HG02763 (cell line): ENCODE results near the gene TBC1D23.
"Not testable (repeated sequence)": the region's sequence is repeated elsewhere in the genome, so short reads cannot be mapped to it uniquely, and the experiment has no call there.

Experiments used
- ATAC-seq: cut with Tn5 transposase; IDR thresholded peaks from one replicate; pipeline ENCODE4 v1.9.1; 2021; ENCODE audit warnings: mild to moderate bottlenecking, moderate library complexity; ENCODE audit not compliant: unreplicated experiment

The TBC1D23 gene

GRCh38 chr3:100260685-100261484 lies at the start of gene TBC1D23:
TSS of gene TBC1D23 (plus strand) at chr3:100260992. CDS start at chr3:100261019, 27 bp downstream.
- peak; percentile 100 for ATAC-seq

GRCh38 chr3:100213891-100214573 lies 46.8 kb upstream of the TBC1D23 start:
- ATAC-seq, result no peak

GRCh38 chr3:100214574-100214964 lies 46.2 kb upstream of the TBC1D23 start:
- ATAC-seq, result no peak

- ATAC-seq, result no peak
Measured at GRCh38 chr3:100216713-100217112, 44.1 kb upstream of the TBC1D23 start.

GRCh38 chr3:100221159-100221558 lies 39.6 kb upstream of the TBC1D23 start:
- no peak for ATAC-seq

DNA sequence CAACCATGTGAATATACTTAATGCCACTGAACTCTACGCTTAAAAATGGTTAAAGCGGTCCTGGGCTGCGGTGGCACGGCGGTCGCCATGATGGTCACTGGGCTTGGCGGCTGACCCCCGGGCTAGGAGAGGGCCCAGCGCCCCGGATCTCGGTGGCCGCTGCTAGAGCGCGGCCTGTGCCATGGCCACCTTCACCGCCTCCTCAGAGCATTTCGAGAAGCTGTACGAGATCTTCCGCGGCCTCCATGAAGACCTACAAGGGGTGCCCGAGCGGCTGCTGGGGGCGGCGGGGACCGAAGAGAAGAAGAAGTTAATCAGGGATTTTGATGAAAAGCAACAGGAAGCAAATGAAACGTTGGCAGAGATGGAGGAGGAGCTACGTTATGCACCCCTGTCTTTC lies 35.6 kb upstream of the TBC1D23 start:
- no peak for ATAC-seq

DNA sequence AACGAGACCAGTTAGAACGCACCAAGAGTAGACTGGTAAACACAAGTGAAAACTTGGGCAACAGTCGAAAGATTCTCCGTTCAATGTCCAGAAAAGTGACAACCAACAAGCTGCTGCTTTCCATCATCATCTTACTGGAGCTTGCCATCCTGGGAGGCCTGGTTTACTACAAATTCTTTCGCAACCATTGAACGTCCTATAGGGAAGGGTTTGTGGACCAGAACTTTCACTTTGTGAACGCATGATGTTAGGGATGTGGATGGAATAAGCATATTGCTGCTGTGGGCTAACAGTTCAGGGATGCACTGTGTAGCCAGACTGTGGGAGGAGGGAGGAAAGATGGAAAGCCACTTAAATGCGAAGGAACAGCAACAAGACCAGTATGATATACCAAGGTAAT lies 34.9 kb upstream of the TBC1D23 start:
- no peak for ATAC-seq

DNA sequence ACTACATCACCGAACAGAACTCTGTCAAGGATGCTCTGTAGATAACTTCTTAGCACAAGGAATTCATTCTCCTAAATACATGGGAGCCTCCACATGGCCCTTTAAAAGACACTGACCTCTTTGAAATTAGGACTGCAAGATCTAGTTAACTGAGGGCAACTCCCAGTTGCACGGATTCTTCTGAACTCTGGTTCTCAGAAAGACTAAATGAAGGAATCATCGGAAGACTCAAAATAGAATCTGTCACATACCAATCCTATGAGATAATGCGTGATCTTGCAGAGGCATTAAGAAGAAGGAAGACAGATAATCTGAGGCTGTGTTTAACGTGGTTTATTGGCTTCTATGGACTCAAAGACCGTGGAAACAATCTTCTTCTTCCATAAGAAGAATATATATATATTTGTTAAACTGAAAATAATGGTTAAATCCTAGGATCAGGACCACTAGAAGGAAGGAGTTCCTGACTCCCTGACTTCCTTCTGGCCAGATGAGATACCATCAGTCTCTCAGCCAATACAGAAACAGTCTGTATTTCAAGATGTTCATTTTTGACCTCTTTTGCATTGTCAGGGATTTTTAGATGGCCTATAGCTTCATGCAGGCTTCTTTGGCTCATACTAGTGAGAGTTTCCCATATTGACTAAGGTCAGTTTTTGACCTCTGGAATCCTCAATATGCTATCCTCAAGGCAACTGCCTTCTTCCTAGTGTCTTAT lies 33.9 kb upstream of the TBC1D23 start:
- ATAC-seq, result no peak

- no peak for ATAC-seq
Measured at GRCh38 chr3:100227511-100227921, 33.3 kb upstream of the TBC1D23 start.

GRCh38 chr3:100228247-100228646 lies 32.5 kb upstream of the TBC1D23 start:
- ATAC-seq, result no peak

DNA sequence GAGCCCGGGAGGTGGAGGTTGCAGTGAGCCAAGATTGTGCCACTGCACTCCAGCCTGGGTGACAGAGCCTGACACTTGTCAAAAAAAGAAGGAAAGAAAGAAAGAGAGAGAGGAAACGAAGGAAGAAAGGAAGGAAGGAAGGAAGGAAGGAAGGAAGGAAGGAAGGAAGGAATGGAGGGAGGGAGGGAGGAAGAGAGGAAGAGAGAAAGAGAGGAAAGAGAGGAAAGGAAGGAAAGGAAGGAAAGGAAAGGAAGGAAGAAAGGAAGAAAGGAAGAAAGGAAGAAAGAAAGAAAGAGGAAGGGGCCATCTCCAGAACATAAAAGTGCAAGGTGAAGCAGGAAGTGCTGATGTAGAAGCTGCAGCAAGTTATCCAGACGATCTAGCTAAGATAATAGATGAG lies 31.6 kb upstream of the TBC1D23 start:
- ATAC-seq, result not testable (repeated sequence)

DNA sequence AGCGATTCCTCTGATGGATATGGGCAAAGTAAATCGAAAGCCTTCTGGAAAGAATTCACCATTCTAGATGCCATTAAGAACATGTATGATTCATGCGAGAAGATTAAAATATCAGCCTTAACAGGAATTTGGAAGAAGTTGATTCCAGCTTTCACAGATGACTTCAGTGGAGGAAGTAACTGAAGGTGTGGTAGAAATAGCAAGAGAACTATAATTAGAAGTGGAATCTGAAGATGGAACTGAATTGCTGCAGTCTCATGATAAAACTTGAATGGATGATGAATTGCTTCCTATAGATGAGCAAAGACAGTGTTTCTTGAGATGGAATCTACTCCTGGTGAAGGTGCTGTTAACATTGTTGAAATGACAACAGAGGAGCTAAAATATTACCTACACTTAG lies 30.1 kb upstream of the TBC1D23 start:
- no peak for ATAC-seq

- no peak for ATAC-seq
Measured at GRCh38 chr3:100231668-100232067, 29.1 kb upstream of the TBC1D23 start.

DNA sequence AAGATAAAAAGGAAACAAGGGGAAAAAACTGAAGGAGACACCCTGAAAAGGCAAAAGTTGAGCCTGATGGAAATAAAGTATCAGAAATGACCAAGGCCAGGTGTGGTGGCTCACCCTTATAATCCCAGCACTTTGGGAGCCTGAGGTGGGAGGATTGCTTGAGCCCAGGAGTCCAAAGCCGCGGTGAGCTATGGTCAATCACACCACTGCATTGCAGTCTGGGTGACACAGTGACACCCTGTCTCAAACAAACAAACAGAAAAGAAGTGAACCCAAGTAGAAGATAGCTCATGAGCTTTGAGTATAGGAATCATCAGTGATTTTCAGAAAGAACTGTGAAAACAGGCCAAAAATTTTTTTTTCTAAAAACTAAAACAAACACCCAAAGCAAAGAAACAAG lies 26.4 kb upstream of the TBC1D23 start:
- no peak for ATAC-seq

GRCh38 chr3:100238599-100238998 lies 22.2 kb upstream of the TBC1D23 start:
- ATAC-seq, result no peak

GRCh38 chr3:100242471-100242870 lies 18.3 kb upstream of the TBC1D23 start:
- ATAC-seq, result not testable (repeated sequence)

DNA sequence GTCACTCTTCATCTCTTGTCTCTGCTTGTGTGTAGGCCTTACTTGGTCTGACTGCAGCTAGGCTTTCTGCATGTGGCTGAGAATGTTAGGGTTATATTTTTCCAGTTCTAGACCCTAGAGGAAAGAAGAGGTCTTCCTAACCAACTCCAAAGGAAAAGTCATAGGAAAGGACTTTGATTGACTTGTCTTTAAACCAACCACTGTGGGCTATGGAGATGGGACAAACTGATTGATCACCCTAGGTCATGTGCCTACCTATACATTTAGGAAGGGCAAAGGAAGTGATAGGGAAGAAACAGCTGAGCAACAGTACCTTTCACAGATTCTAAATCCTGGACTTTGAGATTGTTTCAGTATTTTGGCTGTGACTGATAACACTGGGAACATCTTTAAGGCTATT lies 16.5 kb upstream of the TBC1D23 start:
- ATAC-seq, result no peak

DNA sequence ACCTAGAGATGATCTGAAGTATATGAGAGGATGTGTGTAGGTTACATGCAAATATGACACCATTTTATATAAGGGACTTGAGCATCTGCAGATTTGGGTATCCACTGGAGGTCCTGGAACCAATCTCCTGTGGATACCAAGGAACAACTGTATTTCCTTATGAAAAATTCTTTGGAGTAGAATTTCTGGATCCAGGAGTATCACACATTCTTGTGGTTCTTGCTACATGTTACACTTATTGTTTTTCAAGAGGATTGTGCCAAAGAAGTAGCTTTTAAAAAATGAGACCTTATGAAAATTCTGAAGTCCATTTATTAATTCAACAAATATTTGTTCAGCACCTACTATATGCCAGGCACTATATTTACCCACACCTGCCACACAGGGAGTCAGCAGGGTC lies 15.7 kb upstream of the TBC1D23 start:
- ATAC-seq, result no peak

DNA sequence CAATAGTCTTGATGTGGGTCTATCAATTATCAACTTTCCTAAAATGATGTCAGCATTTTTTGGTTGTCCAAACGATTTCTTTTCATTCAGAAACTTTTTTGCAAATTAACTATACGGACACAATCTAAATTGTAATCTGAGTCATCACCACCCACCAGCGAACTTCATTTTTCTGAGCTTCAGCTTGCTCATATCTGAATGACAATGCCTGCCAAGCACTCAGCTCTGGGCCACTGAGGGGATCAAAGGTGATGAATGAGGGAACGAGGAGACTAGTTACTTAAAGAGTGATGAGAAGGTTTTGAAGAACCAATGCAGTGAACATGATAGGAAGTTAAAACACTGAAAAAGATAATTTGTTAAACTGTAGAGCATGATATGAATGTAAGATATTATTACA lies 14.9 kb upstream of the TBC1D23 start:
- ATAC-seq, result no peak

GRCh38 chr3:100246999-100247398 lies 13.8 kb upstream of the TBC1D23 start:
- no peak for ATAC-seq

DNA sequence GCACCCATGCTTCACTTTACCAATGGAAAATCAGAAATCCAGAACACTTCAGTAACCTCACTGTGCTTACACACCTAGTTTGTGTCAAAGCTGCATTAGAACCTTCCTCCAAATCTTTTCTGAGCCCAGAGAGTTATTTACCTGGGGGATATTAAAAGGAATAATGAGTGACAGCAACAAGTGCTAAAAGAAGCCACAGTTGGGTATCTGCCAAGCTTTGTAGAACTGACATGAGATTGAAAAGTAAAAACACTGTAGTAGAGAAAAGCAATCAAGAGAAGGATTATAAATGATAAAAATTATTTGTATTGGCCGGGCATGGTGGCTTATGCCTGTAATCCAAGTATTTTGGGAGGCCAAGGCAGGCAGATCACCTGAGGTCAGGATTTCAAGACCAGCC lies 8.8 kb upstream of the TBC1D23 start:
- no peak for ATAC-seq
